H1 (cell line): ENCODE measurements around the gene NFKBIL1. TPM values are rescaled to one million over a fixed set of nuclear protein-coding genes. Genes with fewer than 3 reads are reported as not detected.

Experiments used
- HDAC2 ChIP-seq, 2 experiments: fragments of 300-600 bp in 1 of 2; sonication (generic) in 1 of 2; IDR thresholded peaks; 2 replicates each; pipeline ENCODE4 v1.6.1; 2011 to 2012; ENCODE audit warnings: low read depth in 2 of 2, low read length in 2 of 2, mild to moderate bottlenecking in 2 of 2, moderate library complexity in 2 of 2, borderline replicate concordance in 1 of 2, inconsistent platforms in 1 of 2
- HDAC6 ChIP-seq: IDR thresholded peaks from one replicate; pipeline ENCODE4 v1.7.1; 2012; ENCODE audit warnings: low read depth, mild to moderate bottlenecking, inconsistent platforms, low read length, moderate library complexity
- polyA plus RNA-seq, 7 experiments: library from polyadenylated mRNA; depleted of rRNA in 3 of 7; stranded (reverse) in 5 of 7; unstranded in 2 of 7; fragments of >200 nt in 5 of 7; fragments of 200-250 nt in 2 of 7; gene quantifications; 1 replicate in 5 of 7; 2 replicates in 1 of 7; 4 replicates in 1 of 7; pipeline versions ENCODE4 v1.2.1 to v1.2.3, GENCODE V29; 2011 to 2013; ENCODE audit warnings: missing spikeins in 2 of 7, mixed read lengths in 2 of 7
- total RNA-seq: library from RNA; stranded (reverse); fragmentation: NEBNext Ultra II Directional; extraction: Animal tissue kit (Norgen Biotek cat#: 25700); gene quantifications from 2 replicates; pipeline ENCODE4 v1.2.1, GENCODE V29; 2021

NFKBIL1 gene
- total and polyA plus RNA-seq, 2 of the 8 experiments (the other 6 are each of a cell fraction or from before 2014, with no cell fraction given) = 7.5 to 11.2 TPM

- TF ChIP-seq HDAC2 (IDR thresholded peaks at IDR 0.05; ENCODE audit: borderline replicate concordance in 1 of 2, low read depth in 2 of 2, low read length in 2 of 2) (no peak), HDAC6 (no peak)
These were observed 34.8 kb downstream of the NFKBIL1 start, which contains the start of gene LTB (continued) for GRCh38 chr6:31582230-31582643.
